Liver (tissue), 9 donors: Measurements from ENCODE around the gene VSIG10L2. TPM values are rescaled to one million over a fixed set of nuclear protein-coding genes. Genes with fewer than 3 reads are reported as not detected.
A peak's percentile ranks its signal among the peaks of the same experiment; 100 is the strongest.

Experiments
- DNase-seq: peaks from one replicate; pipeline ENCODE4 v3.0.0-alpha.2; 2017; ENCODE audit warnings: low spot score
- H3K27ac ChIP-seq, 2 donors: one replicate each; pipeline ENCODE4 v1.7.0; 2013; ENCODE audit warnings: inconsistent platforms in 2 of 2, low read length in 2 of 2, control low read depth in 1 of 2, low read depth in 1 of 2, mild to moderate bottlenecking in 1 of 2
- H3K27me3 ChIP-seq, 4 donors: one replicate each; pipeline versions ENCODE4 v1.6.1 to v1.7.0; 2013; ENCODE audit warnings: low read length in 3 of 4, inconsistent platforms in 1 of 4, mild to moderate bottlenecking in 1 of 4, moderate library complexity in 1 of 4; ENCODE audit not compliant: control insufficient read depth in 4 of 4, insufficient read depth in 4 of 4
- H3K36me3 ChIP-seq, 4 donors: one replicate each; pipeline versions ENCODE4 v1.6.1 to v1.7.0; 2013; ENCODE audit warnings: low read length in 3 of 4, mild to moderate bottlenecking in 3 of 4, low read depth in 1 of 4, moderate library complexity in 1 of 4; ENCODE audit not compliant: control insufficient read depth in 4 of 4, insufficient read depth in 3 of 4
- H3K4me1 ChIP-seq, 4 donors: one replicate each; pipeline versions ENCODE4 v1.6.1 to v1.7.0; 2013; ENCODE audit warnings: low read length in 3 of 4, mild to moderate bottlenecking in 3 of 4, moderate library complexity in 1 of 4; ENCODE audit not compliant: control insufficient read depth in 4 of 4, insufficient read depth in 4 of 4
- H3K4me3 ChIP-seq, 3 donors: one replicate each; pipeline versions ENCODE4 v1.6.1 to v1.7.0; 2013; ENCODE audit warnings: low read length in 3 of 3, control low read depth in 1 of 3, low read depth in 1 of 3, mild to moderate bottlenecking in 1 of 3
- H3K9ac ChIP-seq, 2 donors: one replicate each; pipeline ENCODE4 v1.7.0; 2013; ENCODE audit warnings: low read length in 2 of 2, mild to moderate bottlenecking in 2 of 2, moderate library complexity in 2 of 2, control low read depth in 1 of 2, low read depth in 1 of 2
- H3K9me3 ChIP-seq, 4 donors: one replicate each; pipeline versions ENCODE4 v1.6.1 to v1.7.0; 2013; ENCODE audit warnings: low read length in 3 of 4; ENCODE audit not compliant: control insufficient read depth in 4 of 4
- ATF3 ChIP-seq: IDR thresholded peaks from 2 replicates; pipeline ENCODE4 v1.6.1; 2016; ENCODE audit warnings: antibody characterized with exemption
- CTCF ChIP-seq: fragments of 150-350 bp; IDR thresholded peaks from 2 replicates; pipeline ENCODE4 v1.5.1; 2017; ENCODE audit warnings: improper control_type of control experiment, low read depth, low read length; ENCODE audit not compliant: missing input control
- EGR1 ChIP-seq, 2 donors: IDR thresholded peaks; 2 replicates each; pipeline ENCODE4 v1.6.1; 2016 to 2018; ENCODE audit warnings: antibody characterized with exemption in 2 of 2, low read depth in 2 of 2
- FOXA1 ChIP-seq: IDR thresholded peaks from 2 replicates; pipeline ENCODE4 v1.6.1; 2016; ENCODE audit warnings: antibody characterized with exemption
- GABPA ChIP-seq, 2 donors: IDR thresholded peaks in 1 of 2; conservative IDR thresholded peaks in 1 of 2; 2 replicates each; pipeline ENCODE4 v1.6.1; 2016; ENCODE audit warnings: antibody characterized with exemption in 2 of 2, mild to moderate bottlenecking in 1 of 2, moderate library complexity in 1 of 2
- HNF4G ChIP-seq: IDR thresholded peaks from 2 replicates; pipeline ENCODE4 v1.6.1; 2016; ENCODE audit warnings: antibody characterized with exemption
- JUND ChIP-seq, 2 donors: IDR thresholded peaks; 2 replicates each; pipeline ENCODE4 v1.6.1; 2016; ENCODE audit warnings: antibody characterized with exemption in 2 of 2
- MAX ChIP-seq: IDR thresholded peaks from 2 replicates; pipeline ENCODE4 v1.6.1; 2016; ENCODE audit warnings: antibody characterized with exemption
- NR2F2 ChIP-seq: IDR thresholded peaks from 2 replicates; pipeline ENCODE4 v1.6.1; 2016; ENCODE audit warnings: antibody characterized with exemption
- RAD21 ChIP-seq, 2 donors: IDR thresholded peaks; 2 replicates each; pipeline ENCODE4 v1.6.1; 2016; ENCODE audit warnings: antibody characterized with exemption in 2 of 2, mild to moderate bottlenecking in 2 of 2
- REST ChIP-seq: IDR thresholded peaks from 2 replicates; pipeline ENCODE4 v1.6.1; 2016; ENCODE audit warnings: antibody characterized with exemption, mild to moderate bottlenecking
- RXRA ChIP-seq, 2 donors: IDR thresholded peaks; 2 replicates each; pipeline ENCODE4 v1.6.1; 2017 to 2018; ENCODE audit warnings: antibody characterized with exemption in 2 of 2, mild to moderate bottlenecking in 1 of 2
- SP1 ChIP-seq: IDR thresholded peaks from 2 replicates; pipeline ENCODE4 v1.6.1; 2018; ENCODE audit warnings: antibody characterized with exemption, mild to moderate bottlenecking
- TAF1 ChIP-seq: conservative IDR thresholded peaks from 2 replicates; pipeline ENCODE4 v1.6.1; 2016; ENCODE audit warnings: antibody characterized with exemption, mild to moderate bottlenecking
- YY1 ChIP-seq: IDR thresholded peaks from 2 replicates; pipeline ENCODE4 v1.6.1; 2016; ENCODE audit warnings: antibody characterized with exemption, mild to moderate bottlenecking
- ZBTB33 ChIP-seq: IDR thresholded peaks from 2 replicates; pipeline ENCODE4 v1.6.1; 2016; ENCODE audit warnings: antibody characterized with exemption
- WGBS: extraction: QIAGEN DNeasy Blood & Tissue Kit; methylation state at CpG from one replicate; pipeline ENCODE4 v1.1.7; 2013; 5-methylcytosine and 5-hydroxymethylcytosine counted together
- polyA plus RNA-seq, 2 donors: library from polyadenylated mRNA; stranded (reverse) in 1 of 2; unstranded in 1 of 2; fragments of 200-250 nt in 1 of 2; fragments of >200 nt in 1 of 2; fragmentation: Nextera tagmentation in 1 of 2; extraction: Ambion mirVana in 1 of 2; gene quantifications; one replicate each; pipeline versions ENCODE4 v1.2.1 to v1.2.3, GENCODE V29; 2013 to 2015
- total RNA-seq, 2 donors: library from RNA; depleted of rRNA; stranded (reverse); fragments of >200 nt; gene quantifications; one replicate each; pipeline ENCODE4 v1.2.3, GENCODE V29; 2014
- donor health status: healthy.
- donor health status: healthy.
- donor health status: healthy.
- donor health status: healthy.
- donor health status: healthy.

The VSIG10L2 gene
- total and polyA plus RNA-seq, 4 donors = not detected

GRCh38 chr11:125948278-125949051 lies 2.6 kb downstream of the VSIG10L2 start:
- Histone ChIP-seq H3K9me3 (no peaks in the 10 kb centered on the region), H3K4me1 (no peaks in the 10 kb centered on the region), H3K27me3 (no peaks in the 10 kb centered on the region), H3K27ac (no peak overlapping the region), H3K4me3 (no peak overlapping the region), H3K9ac (no peak overlapping the region), H3K36me3 (no peaks in the 10 kb centered on the region)
- 92% methylated on average over 23 of the region's 23 CpGs for WGBS
- DNase-seq = peak; percentile 26
- TF ChIP-seq RXRA (IDR thresholded peaks at IDR 0.05) = no peak

GRCh38 chr11:125949271-125950177 lies 3.7 kb downstream of the VSIG10L2 start:
- WGBS = 93% methylated on average over 22 of the region's 22 CpGs
- TF ChIP-seq ZBTB33 = no peak
- no peak for TF ChIP-seq RXRA (IDR thresholded peaks at IDR 0.05)
- TF ChIP-seq FOXA1 = no peak
- TF ChIP-seq CTCF = no peak
- no peak for TF ChIP-seq NR2F2
- no peak for TF ChIP-seq EGR1 (IDR thresholded peaks at IDR 0.05; ENCODE audit: low read depth in 2 of 2)
- TF ChIP-seq HNF4G = no peak
- TF ChIP-seq ATF3 = no peak
- TF ChIP-seq JUND (IDR thresholded peaks at IDR 0.05) = no peak
- TF ChIP-seq SP1 = no peak
- TF ChIP-seq RAD21 (IDR thresholded peaks at IDR 0.05) = no peak
- TF ChIP-seq REST = no peak
- no peak for TF ChIP-seq GABPA (IDR thresholded peaks at IDR 0.05 in 1 of 2, conservative IDR thresholded peaks at IDR 0.05 in 1 of 2)
- no peak for TF ChIP-seq YY1
- TF ChIP-seq TAF1 = no peak
- no peak for TF ChIP-seq MAX
- no peak for DNase-seq

More at GRCh38 chr11:125949271-125950177, 3.7 kb downstream of the VSIG10L2 start:
- H3K9ac ChIP-seq = no peak overlapping the region
- no peaks in the 10 kb centered on the region for H3K27me3 ChIP-seq
- no peaks in the 10 kb centered on the region for H3K36me3 ChIP-seq
- H3K4me3 ChIP-seq = no peak overlapping the region
- no peak overlapping the region for H3K27ac ChIP-seq
- H3K4me1 ChIP-seq = no peaks in the 10 kb centered on the region
- H3K9me3 ChIP-seq = no peaks in the 10 kb centered on the region
